DMS53 treated with DMSO at 0.1 percent for 48 hours (cell line): ENCODE data around the gene AVP.

Experiments used
- DNase-seq: peaks from one replicate; lab custom pipeline; 2025; ENCODE audit not compliant: unreplicated experiment; lab: John Stamatoyannopoulos, UW

The AVP gene

DNA sequence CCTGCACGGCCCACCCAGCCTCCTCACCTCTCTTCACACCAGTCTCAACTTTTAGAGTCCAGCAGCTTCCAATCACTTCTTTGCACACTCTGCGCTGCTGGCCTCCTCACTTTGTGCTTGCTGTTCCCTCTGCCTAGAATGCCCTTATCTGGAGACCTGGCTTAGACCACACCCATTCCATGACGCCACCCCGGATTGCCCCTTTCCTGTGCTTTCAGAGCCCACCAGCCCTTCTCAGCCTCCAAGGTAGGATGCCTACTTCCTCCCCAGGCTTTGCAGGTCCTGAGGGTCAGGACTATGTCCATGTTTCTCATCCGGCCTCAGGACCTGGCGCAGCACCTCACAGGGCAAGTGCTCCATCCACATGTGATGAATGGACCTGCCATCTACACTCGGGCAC lies 27.0 kb upstream of the AVP start:
- DNase-seq: no peak

DNA sequence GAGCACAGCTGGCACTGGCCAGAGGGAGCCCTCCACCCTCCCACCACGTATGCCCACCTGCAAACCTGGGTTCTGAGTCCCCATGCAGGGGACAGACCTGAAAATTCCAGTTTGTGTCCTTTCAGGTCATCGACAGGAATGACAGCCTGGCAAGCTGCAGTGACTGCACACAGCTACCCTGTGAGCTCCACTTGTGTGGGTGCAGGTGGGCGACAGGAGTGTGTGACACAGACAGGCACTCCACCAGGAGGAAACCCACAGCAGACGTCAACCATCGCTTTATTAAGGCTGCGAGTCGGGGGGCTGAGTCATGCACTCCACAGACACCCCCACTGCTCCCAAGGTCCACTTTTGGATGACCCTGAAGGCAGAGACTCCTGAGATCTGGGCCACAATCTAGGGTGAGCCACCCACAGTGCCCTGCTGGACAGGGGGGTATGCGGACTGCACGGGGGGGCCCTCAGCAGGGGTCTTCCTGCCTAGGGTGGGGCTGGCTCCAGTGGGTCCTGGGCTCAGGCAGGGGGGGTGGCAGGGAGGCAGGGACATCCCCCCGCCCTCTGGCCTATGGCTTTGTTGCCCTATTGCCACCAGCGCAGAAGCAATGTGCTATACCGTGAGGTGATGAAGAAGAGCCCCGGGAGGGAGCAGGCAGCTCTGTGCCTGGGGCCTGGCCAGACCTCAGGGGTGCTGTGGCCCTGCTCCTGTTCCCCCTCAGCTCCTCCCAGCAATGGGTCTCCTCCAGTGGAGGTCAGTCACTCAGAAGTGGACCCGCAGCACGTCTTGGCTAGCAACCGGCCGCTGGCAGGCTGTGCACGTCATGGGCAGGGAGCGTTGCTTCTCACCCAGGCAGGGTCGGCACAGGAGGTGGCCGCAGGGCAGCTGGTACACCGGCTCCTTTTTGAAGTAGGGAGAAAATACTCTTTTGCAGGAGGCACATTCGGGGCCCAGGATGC lies 25.1 kb upstream of the AVP start:
- DNase-seq: no peak

DNA sequence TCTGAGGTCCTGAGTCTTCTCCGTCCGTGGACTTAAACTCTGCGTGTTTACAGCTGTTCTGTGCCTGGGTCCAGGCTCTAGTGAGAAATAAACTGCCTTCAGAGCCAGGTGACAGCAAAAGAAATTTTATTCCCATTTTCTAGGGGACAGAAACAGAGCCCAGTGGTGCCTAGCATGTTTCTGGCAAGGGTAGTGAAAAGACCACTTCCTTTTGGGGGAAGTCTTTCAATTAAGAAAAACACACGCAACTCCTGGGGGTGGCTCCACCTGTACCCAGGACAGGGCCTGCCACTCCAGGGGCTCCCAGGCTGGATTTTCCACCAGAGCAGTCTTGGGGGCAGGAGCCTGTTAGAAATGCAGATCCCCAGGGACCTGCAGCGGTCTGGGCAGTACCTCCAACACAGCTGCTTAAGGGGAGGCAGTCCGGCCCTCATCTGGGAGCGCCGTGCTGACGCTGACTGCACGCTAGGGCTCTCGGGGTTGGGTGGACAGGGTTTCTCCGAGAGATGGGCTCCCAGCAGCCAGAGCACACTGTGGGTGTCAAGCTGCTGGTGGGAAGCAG lies 23.0 kb upstream of the AVP start:
- DNase-seq: no peak

- no peak for DNase-seq
Measured at GRCh38 chr20:3106658-3107463, 22.3 kb upstream of the AVP start.

DNA sequence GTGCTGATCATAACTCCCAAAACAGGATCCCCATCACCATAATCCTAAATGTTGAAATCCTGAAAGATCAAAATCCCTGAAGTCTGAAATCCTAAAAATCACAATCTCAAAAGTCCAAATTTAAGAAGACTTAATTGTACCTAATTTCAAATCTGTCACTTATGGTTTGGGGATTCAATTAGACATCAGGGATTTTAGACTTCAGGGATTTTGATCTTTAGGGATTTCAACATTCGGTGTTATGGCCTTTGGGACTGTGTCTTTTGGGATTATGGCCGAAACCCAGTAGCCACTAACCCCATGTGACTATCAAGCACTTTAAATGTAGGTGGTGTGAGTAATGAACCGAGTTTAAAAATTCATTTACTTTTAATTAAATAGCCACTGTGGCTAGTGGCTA lies 21.7 kb upstream of the AVP start:
- DNase-seq: no peak

DNA sequence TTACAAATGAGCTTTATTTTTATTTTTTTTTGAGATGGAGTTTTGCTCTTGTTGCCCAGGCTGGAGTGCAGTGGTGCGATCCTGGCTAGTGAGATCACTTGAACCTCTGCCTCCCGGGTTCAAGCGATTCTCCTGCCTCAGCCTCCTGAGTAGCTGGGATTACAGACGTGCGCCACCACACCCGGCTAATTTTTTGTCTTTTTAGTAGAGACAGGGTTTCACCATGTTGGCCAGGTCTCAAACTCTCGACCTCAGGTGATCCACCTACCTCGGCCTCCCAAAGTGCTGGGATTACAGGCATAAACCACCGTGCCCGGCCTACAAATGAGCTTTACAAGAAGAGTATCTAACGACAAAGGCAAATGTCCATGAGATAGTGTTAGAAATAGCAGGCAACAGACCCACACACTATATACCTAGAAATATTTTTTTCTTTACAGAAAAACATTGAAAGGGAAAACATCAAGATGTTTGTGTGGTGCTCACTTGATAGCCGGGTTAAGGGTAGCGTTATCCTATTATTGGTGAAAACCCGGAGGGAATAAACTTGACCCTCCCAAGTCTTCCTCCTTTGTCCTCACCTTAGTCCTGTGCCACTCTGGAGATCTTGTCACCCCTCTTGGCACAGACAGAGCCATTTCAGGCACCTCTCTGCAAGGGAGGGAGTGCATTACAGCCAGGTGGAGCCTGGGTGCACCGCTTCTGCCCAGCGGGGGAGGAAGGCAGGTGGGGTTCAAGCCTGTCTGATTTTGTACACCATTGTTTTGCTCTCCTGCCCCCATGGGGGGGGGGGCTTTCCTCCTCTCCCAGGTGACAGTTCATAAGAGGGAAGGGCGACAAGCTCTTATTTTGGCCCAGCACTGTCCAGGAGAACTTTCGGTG lies 21.0 kb upstream of the AVP start:
- DNase-seq: no peak

GRCh38 chr20:3103369-3104032 lies 19.0 kb upstream of the AVP start:
- no peak for DNase-seq

GRCh38 chr20:3102575-3103368 lies 18.2 kb upstream of the AVP start:
- no peak for DNase-seq

GRCh38 chr20:3101737-3102574 lies 17.4 kb upstream of the AVP start:
- no peak for DNase-seq

- DNase-seq: no peak
Measured at GRCh38 chr20:3101251-3101650, 16.7 kb upstream of the AVP start.

DNA sequence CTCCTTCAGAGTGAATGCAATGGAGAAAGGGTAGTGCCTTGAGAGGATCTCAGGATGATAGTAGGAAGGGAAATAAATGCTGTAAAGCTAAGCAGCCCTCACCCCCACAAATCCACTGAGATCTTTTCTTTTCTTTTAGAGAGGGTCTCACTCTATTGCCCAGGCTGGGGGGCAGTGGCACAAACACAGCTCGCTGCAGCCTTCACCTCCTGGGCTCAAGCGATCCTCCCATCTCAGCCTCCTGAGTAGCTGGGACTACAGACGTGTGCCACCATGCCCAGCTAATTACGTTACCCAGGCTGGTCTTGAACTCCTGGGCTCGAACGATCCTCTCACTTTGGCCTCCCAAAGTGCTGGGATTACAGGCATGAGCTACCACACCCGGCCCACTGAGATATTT lies 16.0 kb upstream of the AVP start:
- no peak for DNase-seq

- no peak for DNase-seq
Measured at GRCh38 chr20:3094848-3095629, 10.5 kb upstream of the AVP start.

DNA sequence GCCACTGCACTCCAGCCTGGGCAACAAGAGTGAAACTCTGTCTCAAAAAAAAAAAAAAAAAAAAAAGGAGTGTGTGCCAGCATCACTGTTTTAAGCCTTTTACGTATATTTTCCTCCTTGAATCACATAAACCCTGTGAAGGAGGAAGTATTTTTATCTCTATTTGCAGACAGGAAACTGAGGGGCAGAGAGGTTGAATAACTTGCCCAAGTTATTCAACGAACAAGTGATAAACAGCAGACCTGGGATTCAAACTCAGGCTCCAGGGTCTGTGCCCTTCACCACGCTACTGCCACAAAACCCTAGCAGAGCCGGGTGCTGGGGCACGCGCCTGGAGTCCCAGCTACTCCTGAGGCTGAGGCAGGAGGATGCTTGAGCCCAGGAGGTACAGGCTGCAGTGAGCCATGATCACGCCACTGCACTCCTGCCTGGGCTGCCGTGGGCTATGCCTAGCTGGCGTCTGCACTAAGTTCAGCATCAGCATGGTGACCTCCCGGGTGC lies 9.4 kb upstream of the AVP start:
- DNase-seq: no peak

DNA sequence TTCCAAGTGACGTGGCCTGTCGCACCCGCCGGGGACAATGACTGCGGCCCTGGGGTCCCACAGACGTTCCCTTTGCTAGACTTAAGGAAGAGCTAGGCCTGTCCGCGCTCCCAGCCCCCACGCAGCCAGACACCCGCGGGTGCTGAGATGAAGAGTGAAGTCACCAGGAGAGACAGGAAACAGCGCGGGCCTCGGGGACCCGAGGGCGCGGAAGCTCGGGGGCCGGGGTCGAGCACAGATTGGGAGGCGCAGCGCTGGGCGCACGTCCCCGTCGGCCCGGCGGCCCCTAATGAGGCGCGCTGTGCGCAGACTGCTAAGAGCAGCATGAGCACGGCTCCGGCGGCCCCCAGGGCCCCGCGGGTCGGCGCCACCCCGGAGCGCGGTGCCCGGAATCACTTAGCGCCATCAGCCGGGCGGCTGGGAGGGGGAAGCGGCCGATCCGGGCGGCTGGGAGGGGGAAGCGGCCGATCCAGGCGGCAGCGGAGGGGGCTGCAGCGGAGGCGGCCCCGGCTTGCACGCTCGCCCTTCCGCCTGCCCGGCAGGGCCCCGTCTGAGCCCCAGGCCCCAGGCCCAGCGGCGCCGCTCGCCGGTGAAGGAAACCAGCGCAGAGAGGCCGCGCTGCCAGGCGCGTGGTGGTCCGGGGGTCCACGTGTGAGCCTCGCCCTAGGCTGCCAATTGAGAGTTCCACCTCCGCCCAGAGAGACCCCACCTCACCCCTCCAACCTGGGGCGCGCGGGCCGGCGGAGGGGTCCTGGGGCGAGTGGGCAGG lies 8.3 kb upstream of the AVP start:
- DNase-seq: no peak

DNA sequence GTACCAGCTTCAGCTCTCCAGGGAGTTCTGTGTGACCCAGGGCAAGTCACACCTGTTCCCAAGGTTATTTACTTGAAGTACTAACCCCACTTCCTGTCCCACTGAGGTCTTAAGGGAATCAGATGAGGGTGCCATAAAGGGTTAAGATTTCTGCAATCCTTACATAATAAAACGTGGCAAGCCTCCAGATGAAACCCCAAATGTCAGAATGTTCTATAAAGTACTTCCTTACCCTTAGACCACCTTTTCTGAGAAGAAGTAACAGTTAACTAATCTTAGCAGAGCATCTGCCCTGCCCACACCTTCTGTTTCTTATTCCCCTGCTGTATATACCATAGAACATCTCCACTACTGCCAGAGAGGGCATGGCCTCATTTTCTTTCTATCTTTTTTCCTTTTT lies 6.0 kb upstream of the AVP start:
- no peak for DNase-seq

- no peak for DNase-seq
Measured at GRCh38 chr20:3088031-3088430, 3.5 kb upstream of the AVP start.

GRCh38 chr20:3085571-3086072 lies 1.1 kb upstream of the AVP start:
- no peak for DNase-seq
